Measurements from ENCODE around the gene PLK3. TPM values are rescaled to one million over a fixed set of nuclear protein-coding genes. Genes with fewer than 3 reads are reported as not detected.
"Not testable (repeated sequence)": the region's sequence is repeated elsewhere in the genome, so short reads cannot be mapped to it uniquely, and the experiment has no call there.

PLK3 gene
- total RNA-seq, 4 donors from 2014 or later = 1.8 to 36.6 (median 21.1) TPM

GRCh38 chr1:44822131-44822701, 22.0 kb downstream of the PLK3 start:
- no peak for DNase-seq
- Histone ChIP-seq H3K27ac (no peak overlapping the region), H3K4me1 (peaks cover 0 to 3% of the 10 kb centered on the region in 2 donors), H3K36me3 (no peaks in the 10 kb centered on the region), H3K27me3 (no peaks in the 10 kb centered on the region), H3K4me3 (no peak overlapping the region), H3K9me3 (no peaks in the 10 kb centered on the region)
- TF ChIP-seq CTCF (IDR thresholded peaks at IDR 0.05) (no peak), POLR2A (IDR thresholded peaks at IDR 0.05) (no peak)
- intact Hi-C loops (cut with DNase I; ENCODE audit: low total_unique reads) = no loop called here

GRCh38 chr1:44822981-44823451, 22.8 kb downstream of the PLK3 start:
- no peak overlapping the region for H3K27ac ChIP-seq
- H3K4me3 ChIP-seq = no peak overlapping the region
- H3K4me1 ChIP-seq = peaks cover 0 to 3% of the 10 kb centered on the region in 2 donors
- intact Hi-C loops (cut with DNase I; ENCODE audit: low total_unique reads) = no loop called here
- TF ChIP-seq CTCF (IDR thresholded peaks at IDR 0.05) = no peak
- TF ChIP-seq POLR2A (IDR thresholded peaks at IDR 0.05) = no peak
- DNase-seq = no peak
- no peaks in the 10 kb centered on the region for H3K9me3 ChIP-seq
- H3K36me3 ChIP-seq = no peaks in the 10 kb centered on the region
- no peaks in the 10 kb centered on the region for H3K27me3 ChIP-seq

GRCh38 chr1:44824392-44824791, 24.2 kb downstream of the PLK3 start:
- H3K36me3 ChIP-seq; H3K4me3 ChIP-seq; H3K27me3 ChIP-seq; H3K27ac ChIP-seq; H3K4me1 ChIP-seq; DNase-seq; H3K9me3 ChIP-seq; intact Hi-C loops (cut with DNase I; ENCODE audit: low total_unique reads): not testable (repeated sequence)

- intact Hi-C loops (cut with DNase I; ENCODE audit: low total_unique reads) = no loop called here
- no peaks in the 10 kb centered on the region for H3K4me1 ChIP-seq
- peak in 1 of 2 donors; percentile 77 for DNase-seq
- no peaks in the 10 kb centered on the region for H3K36me3 ChIP-seq
- peak overlapping the region; percentile 22 to 44 for H3K27ac ChIP-seq
- no peak for TF ChIP-seq POLR2A (IDR thresholded peaks at IDR 0.05)
- no peak for TF ChIP-seq CTCF (IDR thresholded peaks at IDR 0.05)
- H3K9me3 ChIP-seq = no peaks in the 10 kb centered on the region
- H3K4me3 ChIP-seq = no peak overlapping the region
- H3K27me3 ChIP-seq = no peaks in the 10 kb centered on the region
These were observed 26.4 kb downstream of the PLK3 start for GRCh38 chr1:44826375-44827196.

GRCh38 chr1:44827197-44828002, 27.2 kb downstream of the PLK3 start:
- no peak for TF ChIP-seq POLR2A (IDR thresholded peaks at IDR 0.05)
- TF ChIP-seq CTCF (IDR thresholded peaks at IDR 0.05) = no peak
- Histone ChIP-seq H3K36me3 (no peaks in the 10 kb centered on the region), H3K4me3 (no peak overlapping the region), H3K27ac (peak overlapping the region in 1 of 2 donors; percentile 22), H3K4me1 (no peaks in the 10 kb centered on the region), H3K27me3 (no peaks in the 10 kb centered on the region), H3K9me3 (no peaks in the 10 kb centered on the region)
- no peak for DNase-seq
- intact Hi-C loops (cut with DNase I; ENCODE audit: low total_unique reads) = no loop called here

Data from uterus (tissue), 4 donors.